OCI-LY1 (cell line): ENCODE results near the gene FAM50A.

Experiments used
- EZH2 ChIP-seq: fragments of 200-600 bp; sonication (generic), shearing (Covaris generic); IDR thresholded peaks from 2 replicates; pipeline ENCODE4 v1.8.0; 2017; ENCODE audit warnings: borderline replicate concordance, mixed run types, mild to moderate bottlenecking, antibody characterized with exemption, low read length, moderate library complexity, mixed read lengths
- TF ChIP-seq, protein P1 (sequence below): fragments of 200-600 bp; sonication (generic), shearing (Covaris generic); IDR thresholded peaks from 2 replicates; pipeline ENCODE4 v1.5.1; 2017; ENCODE audit warnings: mild to moderate bottlenecking, antibody characterized with exemption, low read length, moderate library complexity, mixed read lengths

DNA sequence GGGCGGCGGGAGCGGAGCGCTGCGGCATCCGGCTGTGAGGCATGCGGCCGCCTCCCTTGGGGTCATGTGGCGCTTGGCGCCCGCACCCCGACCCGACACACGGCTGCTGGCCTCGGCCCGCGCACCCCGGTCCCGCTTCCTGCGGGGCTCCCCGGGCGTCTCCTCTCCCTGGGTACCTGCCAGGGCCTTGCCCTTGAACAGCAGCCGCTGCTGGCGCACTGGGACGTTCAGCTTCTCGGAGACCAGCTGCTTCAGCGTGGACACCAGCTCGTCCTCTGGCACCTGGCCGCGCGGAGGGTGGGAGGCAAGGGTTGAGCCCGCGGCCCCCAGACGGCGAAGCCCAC, 42.1 kb downstream of the FAM50A start:
- TF ChIP-seq, protein P1, sequence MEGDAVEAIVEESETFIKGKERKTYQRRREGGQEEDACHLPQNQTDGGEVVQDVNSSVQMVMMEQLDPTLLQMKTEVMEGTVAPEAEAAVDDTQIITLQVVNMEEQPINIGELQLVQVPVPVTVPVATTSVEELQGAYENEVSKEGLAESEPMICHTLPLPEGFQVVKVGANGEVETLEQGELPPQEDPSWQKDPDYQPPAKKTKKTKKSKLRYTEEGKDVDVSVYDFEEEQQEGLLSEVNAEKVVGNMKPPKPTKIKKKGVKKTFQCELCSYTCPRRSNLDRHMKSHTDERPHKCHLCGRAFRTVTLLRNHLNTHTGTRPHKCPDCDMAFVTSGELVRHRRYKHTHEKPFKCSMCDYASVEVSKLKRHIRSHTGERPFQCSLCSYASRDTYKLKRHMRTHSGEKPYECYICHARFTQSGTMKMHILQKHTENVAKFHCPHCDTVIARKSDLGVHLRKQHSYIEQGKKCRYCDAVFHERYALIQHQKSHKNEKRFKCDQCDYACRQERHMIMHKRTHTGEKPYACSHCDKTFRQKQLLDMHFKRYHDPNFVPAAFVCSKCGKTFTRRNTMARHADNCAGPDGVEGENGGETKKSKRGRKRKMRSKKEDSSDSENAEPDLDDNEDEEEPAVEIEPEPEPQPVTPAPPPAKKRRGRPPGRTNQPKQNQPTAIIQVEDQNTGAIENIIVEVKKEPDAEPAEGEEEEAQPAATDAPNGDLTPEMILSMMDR, result no peak
- TF ChIP-seq EZH2, result no peak
